ENCODE measurements around the gene PNPLA2.

The PNPLA2 gene

DNA sequence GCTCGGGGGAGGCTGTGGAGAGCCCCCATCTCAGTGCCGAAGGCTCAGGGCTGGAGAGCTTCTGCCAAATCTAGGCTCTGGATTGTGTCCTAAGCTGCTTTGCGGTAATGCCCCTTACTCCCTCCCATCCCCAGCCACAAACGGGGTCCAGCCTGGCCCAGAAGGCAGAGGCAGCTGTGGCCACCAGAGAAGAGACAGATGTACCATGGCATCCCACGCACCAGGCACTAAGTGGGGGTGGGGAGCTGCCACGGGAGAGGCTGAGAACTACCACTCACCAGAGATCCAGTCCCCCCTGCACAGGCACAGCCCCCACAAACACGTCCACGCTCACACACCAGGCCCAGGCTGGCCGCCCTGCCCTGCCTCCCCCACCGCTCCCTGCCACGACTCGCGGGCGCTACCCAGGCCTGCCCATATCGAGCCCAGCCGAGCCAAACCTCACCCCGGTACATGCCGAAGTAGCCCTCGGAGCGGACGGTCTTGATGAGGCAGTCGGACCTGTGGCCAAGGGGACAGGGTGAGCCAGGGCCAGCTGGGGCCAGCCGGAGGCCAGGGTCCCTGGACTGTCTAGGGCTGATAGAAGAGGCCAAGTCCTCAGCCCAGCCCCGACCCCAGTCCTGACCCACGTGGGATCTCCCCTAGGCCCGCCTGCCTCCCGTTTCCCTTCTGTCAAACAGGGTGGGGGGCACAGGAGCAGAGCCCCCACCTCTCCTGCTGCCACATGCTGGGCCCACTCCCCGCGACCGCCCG, 24.5 kb upstream of the PNPLA2 start:
- H3K36me3 ChIP-seq (ENCODE audit: control insufficient read depth, insufficient read depth, low read length), result peaks cover 7% of the 10 kb centered on the region; the same call in 1 of the 2 replicates
- no peaks in the 10 kb centered on the region for H3K9me3 ChIP-seq (ENCODE audit: control insufficient read depth, insufficient read depth, low read length)
- no peak overlapping the region for H3K4me3 ChIP-seq (ENCODE audit: low read length)
- no peak for DNase-seq (ENCODE audit: low read depth, low spot score)
- WGBS (ENCODE audit: insufficient coverage, insufficient read length), result no CpG with 5 or more reads among the region's 31 CpGs
- H3K4me1 ChIP-seq (ENCODE audit: control insufficient read depth, insufficient read depth, low read length), result peaks cover 9% of the 10 kb centered on the region
- H3K27ac ChIP-seq (ENCODE audit: low read length), result no peak overlapping the region
- no peaks in the 10 kb centered on the region for H3K27me3 ChIP-seq (ENCODE audit: control insufficient read depth, insufficient read depth, low read length)

DNA sequence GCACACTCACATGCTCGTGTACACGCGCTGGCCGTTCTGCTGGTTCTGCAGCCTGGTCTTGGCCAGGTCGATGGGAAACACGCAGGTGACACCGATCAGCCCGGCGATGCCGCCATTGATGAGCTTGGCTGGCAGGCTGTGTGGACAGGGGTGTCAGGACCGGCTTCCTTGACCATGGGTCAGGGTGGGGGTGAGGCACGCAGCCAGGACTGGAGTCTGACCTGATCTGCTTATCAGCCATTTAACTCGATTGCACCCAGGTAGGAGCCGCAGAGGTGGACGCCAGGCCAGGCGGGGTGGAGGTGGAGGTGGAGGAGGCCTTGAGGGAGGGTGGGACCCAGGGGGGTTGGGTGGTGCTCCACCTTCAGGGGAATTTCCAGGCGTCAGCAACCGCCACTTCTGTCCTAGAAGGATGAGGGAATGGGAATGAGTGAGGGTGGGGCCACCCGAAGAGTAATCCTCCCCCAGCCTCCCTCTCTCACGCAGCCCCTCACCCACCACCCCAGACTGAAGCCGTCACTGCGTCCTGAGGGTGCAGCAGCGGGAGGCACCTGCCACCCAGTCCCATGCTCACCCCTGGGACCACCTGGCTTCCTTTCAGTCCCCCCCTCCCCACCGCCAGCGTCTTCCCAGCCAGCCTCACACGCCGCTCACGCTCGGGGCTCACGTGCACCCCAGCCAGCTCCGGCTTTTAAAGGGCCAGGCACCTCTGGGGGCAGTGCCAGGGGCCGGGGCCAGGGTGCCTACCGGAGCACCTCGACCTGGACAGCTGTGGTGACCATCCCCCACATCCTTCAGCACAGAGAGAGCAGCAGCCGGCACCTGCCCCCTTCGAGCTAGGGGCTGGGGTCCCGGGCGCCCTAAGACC, 23.7 kb upstream of the PNPLA2 start:
- WGBS (ENCODE audit: insufficient coverage, insufficient read length), result no CpG with 5 or more reads among the region's 38 CpGs
- Histone ChIP-seq H3K9me3 (ENCODE audit: control insufficient read depth, insufficient read depth, low read length) (no peaks in the 10 kb centered on the region), H3K4me3 (ENCODE audit: low read length) (no peak overlapping the region), H3K4me1 (ENCODE audit: control insufficient read depth, insufficient read depth, low read length) (peaks cover 9% of the 10 kb centered on the region), H3K36me3 (ENCODE audit: control insufficient read depth, insufficient read depth, low read length) (peaks cover 10% of the 10 kb centered on the region; the same call in 1 of the 2 replicates), H3K27ac (ENCODE audit: low read length) (no peak overlapping the region), H3K27me3 (ENCODE audit: control insufficient read depth, insufficient read depth, low read length) (no peaks in the 10 kb centered on the region)
- no peak for DNase-seq (ENCODE audit: low read depth, low spot score)

DNA sequence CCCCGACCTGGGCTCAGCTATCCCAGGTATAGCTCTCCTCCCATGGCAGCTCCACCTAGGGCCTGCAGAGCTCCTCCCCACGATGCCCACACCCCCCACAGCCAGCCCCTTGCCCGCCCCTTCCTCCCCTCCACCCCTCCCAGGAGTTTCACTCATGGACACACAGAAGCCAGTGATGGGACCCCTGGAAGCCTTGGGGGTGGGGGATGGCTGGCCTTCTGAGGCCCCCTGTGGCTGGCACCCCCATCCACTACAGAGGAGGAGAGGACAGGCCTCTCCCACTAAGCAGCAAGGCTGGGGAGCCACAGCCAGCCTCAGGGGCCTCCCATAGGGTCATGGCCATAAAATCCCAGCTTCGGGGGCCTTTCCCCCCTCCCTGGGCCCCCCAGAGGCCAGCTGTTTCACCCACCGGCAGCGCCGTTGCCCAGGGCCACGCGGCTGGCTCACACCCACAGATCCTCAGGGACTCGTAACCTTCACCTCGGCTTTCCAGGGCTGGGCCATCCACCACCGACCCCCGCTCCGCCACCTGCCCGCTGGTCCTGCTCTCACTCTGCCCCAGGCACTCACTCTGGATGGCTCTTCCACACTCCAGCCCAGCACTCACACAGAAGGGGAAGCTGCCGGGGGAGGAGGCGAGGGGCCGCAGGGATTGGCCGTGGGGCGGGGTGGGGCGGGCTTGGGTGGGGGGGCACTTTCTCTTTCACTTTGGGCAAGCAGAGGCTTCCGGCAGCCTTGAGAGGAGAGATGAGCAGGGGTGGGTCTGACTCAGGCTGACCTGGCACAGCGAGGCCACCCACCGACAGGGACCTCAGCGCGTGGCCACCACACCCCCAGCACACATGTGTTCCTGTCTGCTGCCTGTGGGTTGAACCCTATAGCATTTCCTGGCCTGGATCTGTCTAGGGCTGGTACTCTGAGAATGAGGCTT, 22.8 kb upstream of the PNPLA2 start:
- DNase-seq (ENCODE audit: low read depth, low spot score), result no peak
- Histone ChIP-seq H3K36me3 (ENCODE audit: control insufficient read depth, insufficient read depth, low read length) (peaks cover 18% of the 10 kb centered on the region), H3K9me3 (ENCODE audit: control insufficient read depth, insufficient read depth, low read length) (no peaks in the 10 kb centered on the region), H3K4me1 (ENCODE audit: control insufficient read depth, insufficient read depth, low read length) (peaks cover 7% of the 10 kb centered on the region), H3K4me3 (ENCODE audit: low read length) (no peak overlapping the region), H3K27me3 (ENCODE audit: control insufficient read depth, insufficient read depth, low read length) (no peaks in the 10 kb centered on the region), H3K27ac (ENCODE audit: low read length) (no peak overlapping the region)
- no CpG with 5 or more reads among the region's 26 CpGs for WGBS (ENCODE audit: insufficient coverage, insufficient read length)

DNA sequence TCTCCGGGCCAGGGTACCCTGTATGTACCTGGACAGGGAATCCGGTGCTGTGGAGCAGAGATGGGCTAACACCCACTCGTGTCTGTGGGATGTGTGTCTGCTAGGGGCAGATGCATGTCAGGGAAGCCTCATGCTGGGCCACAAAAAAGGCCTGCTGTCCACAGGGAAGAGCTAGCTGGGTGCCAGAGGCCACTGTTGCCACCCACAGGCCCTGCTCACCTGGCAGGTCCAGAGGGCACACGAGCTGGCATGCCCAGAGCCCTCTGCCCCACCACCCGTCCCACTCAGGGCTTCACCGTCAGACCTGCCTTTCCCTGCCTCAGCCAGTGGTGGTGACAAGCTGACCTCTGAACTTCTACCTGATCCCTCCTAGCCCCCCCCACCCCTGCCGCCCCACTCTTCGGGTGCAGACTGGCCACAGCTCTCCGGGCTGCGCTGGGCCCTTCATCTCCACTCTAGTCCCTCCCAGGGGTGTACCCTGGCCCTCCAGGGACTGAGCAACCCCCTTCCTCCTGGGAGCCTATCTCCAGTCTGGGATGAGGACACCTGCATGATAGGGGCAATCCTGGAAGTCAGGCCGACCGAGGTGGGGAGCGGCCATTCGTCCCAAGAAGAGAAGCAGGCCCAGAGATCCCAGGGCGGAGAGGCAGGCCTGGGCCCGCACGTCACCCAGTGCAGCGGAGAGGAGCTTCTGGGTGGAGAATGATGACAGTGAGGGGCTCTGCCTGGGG, 22.0 kb upstream of the PNPLA2 start:
- H3K4me3 ChIP-seq (ENCODE audit: low read length), result peak overlapping the region; percentile 60; the same call in 1 of the 2 replicates
- no peaks in the 10 kb centered on the region for H3K9me3 ChIP-seq (ENCODE audit: control insufficient read depth, insufficient read depth, low read length)
- H3K4me1 ChIP-seq (ENCODE audit: control insufficient read depth, insufficient read depth, low read length), result peaks cover 7% of the 10 kb centered on the region
- H3K27me3 ChIP-seq (ENCODE audit: control insufficient read depth, insufficient read depth, low read length), result no peaks in the 10 kb centered on the region
- no peak for DNase-seq (ENCODE audit: low read depth, low spot score)
- WGBS (ENCODE audit: insufficient coverage, insufficient read length), result no CpG with 5 or more reads among the region's 18 CpGs
- peaks cover 19% of the 10 kb centered on the region for H3K36me3 ChIP-seq (ENCODE audit: control insufficient read depth, insufficient read depth, low read length)
- H3K27ac ChIP-seq (ENCODE audit: low read length), result no peak overlapping the region

DNA sequence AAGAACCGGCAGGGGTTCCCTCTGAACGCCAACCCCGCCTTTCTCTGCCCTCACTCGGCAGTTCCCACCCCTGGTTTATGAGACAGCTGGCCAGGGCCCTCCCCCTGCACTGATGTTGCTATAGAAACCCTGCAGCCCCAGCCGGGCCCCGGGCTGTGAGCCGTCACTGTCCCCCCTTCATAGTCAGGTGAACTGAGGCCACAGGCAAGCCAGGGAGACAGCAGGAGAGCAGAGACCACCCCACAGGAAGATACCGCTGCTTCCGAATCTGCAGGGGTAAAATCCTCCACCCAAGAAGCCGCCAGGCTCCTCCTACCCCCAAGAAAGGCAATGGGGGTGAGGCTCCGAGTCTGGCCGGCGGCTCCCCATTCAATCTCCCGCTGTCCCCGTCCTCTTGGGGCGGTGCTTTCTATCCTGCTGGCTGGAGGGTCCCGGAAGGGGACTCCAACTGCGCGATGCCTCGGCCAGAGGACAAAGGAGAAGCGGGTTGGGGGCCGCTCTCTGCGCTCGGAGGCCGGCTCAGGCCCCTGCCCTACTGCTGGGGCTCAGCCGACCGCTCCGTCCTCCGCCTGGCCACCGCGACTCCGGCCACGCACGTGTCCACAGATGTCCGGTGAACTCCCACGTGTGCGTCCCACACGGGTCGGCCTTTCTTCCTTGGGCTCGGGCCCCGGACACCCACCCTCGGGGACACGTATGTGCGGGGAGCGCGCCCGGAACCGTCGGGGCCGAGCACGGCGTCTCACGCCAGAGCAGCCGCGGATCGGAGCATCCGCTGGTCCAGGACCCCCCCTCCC, 21.2 kb upstream of the PNPLA2 start:
- no peaks in the 10 kb centered on the region for H3K9me3 ChIP-seq (ENCODE audit: control insufficient read depth, insufficient read depth, low read length)
- DNase-seq (ENCODE audit: low read depth, low spot score), result no peak

DNA sequence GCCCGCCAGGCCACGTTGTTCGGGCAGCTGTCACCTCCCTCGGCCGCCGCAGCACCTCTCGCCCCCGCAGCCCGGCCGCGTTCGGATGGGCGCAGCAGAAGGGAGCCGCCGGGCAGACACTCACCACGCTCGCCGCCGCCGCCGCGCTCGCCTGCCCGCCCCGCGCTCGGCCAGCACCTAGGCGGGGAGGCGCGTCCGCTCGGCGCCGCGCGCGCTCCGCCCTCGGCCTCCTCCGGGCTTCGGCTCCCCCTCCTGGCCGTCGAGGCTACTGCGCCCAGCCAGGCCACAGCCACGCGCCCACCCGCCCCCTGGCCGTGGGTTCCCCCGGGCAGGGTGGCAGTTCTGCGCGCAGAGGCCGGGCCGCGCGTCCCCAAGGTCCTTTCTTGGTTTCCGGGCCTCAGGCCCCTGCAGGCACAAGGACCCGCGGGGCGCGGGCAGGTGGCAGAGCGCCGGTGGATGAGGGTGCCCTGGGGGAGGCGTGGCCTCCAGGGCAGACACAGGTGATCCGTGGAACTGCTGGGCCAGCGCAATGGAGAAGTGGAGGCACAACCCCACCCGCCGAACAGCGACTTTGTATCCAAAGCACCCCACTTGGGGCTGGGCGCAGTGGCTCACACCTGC, 20.5 kb upstream of the PNPLA2 start, which contains the start of gene SLC25A22:
Gene SLC25A22 (minus strand): TSS at position 189 of the 621 bp plus-strand sequence. CDS start 3,275 bp downstream, outside the sequence.
- H3K27ac ChIP-seq (ENCODE audit: low read length), result no peak within 1 kb of the TSS
- DNase-seq (ENCODE audit: low read depth, low spot score), result no peak

More for the DNA sequence above, 21.2 kb upstream of the PNPLA2 start:
- H3K27ac ChIP-seq (ENCODE audit: low read length), result no peak overlapping the region
- H3K4me3 ChIP-seq (ENCODE audit: low read length), result peak overlapping the region; percentile 60
- H3K4me1 ChIP-seq (ENCODE audit: control insufficient read depth, insufficient read depth, low read length), result peaks cover 7% of the 10 kb centered on the region
- H3K27me3 ChIP-seq (ENCODE audit: control insufficient read depth, insufficient read depth, low read length), result no peaks in the 10 kb centered on the region
- WGBS (ENCODE audit: insufficient coverage, insufficient read length), result no CpG with 5 or more reads among the region's 57 CpGs
- H3K36me3 ChIP-seq (ENCODE audit: control insufficient read depth, insufficient read depth, low read length), result peaks cover 24% of the 10 kb centered on the region

DNA sequence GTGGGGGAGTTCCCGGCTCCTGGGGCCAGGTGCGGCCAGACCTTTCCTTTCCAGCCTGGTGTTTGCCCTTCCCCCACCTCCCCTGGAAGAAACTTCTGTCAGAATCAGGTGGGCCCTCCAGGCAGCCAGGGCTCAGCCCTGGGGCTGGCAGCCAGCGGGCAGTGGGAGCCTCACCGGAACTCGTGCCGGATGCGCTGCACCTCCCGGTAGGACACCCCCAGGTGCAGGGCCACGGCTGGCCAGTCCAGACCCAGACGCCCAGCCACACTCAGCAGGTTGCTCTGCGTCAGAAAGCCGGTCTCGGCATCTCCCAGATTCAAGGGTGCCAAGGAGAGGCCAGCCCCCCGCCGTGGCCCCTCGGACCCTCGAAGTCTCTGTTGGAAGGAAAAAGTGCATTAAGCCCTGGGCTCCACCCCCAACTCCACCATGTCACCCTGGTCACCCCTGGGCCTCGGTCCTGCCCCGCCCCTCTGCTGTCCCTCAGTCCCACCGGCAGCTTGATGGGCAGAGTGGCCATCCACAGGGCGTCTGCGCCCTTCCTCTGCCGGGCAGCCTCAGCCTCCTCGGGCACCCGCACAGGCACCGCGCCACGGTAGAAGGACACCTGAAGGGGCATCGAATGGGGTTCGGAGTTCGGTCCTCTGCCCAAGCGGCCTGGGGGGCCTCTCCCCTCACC, 18.9 kb upstream of the PNPLA2 start:
- Histone ChIP-seq H3K4me1 (ENCODE audit: control insufficient read depth, insufficient read depth, low read length) (peaks cover 11% of the 10 kb centered on the region), H3K27ac (ENCODE audit: low read length) (no peak overlapping the region), H3K27me3 (ENCODE audit: control insufficient read depth, insufficient read depth, low read length) (no peaks in the 10 kb centered on the region), H3K4me3 (ENCODE audit: low read length) (no peak overlapping the region), H3K36me3 (ENCODE audit: control insufficient read depth, insufficient read depth, low read length) (peaks cover 26% of the 10 kb centered on the region), H3K9me3 (ENCODE audit: control insufficient read depth, insufficient read depth, low read length) (no peaks in the 10 kb centered on the region)
- no CpG with 5 or more reads among the region's 32 CpGs for whole genome bisulfite sequencing (ENCODE audit: insufficient coverage, insufficient read length)
- no peak for DNase-seq (ENCODE audit: low read depth, low spot score)

More for the DNA sequence above, 20.5 kb upstream of the PNPLA2 start, which contains the start of gene SLC25A22:
- Histone ChIP-seq H3K4me3 (ENCODE audit: low read length) (peak within 1 kb of the TSS; percentile 60), H3K36me3 (ENCODE audit: control insufficient read depth, insufficient read depth, low read length) (peaks cover 29% of the 10 kb centered on the region), H3K9me3 (ENCODE audit: control insufficient read depth, insufficient read depth, low read length) (no peaks in the 10 kb centered on the region), H3K4me1 (ENCODE audit: control insufficient read depth, insufficient read depth, low read length) (peaks cover 7% of the 10 kb centered on the region), H3K27me3 (ENCODE audit: control insufficient read depth, insufficient read depth, low read length) (no peaks in the 10 kb centered on the region)
- WGBS (ENCODE audit: insufficient coverage, insufficient read length), result no CpG with 5 or more reads among the region's 69 CpGs

DNA sequence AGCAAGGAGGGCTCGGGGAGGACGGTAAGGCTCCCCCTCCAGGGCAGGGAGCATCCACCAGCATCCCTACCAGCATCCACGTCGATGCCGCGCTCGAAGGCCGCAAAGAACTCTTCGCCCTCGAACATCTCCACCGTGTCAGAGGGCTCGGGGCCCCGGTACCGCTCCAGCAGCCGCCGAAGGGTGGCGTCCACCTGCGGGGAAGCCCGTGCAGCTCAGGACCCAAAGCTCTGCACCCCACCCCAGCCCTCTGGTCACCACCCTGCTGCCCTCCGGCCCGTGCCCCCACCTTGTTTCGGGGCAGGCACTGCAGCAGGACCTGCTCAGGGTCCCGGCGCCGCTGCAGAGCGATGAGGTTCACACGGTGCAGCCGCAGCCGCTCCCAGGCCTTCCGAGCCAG, 18.2 kb upstream of the PNPLA2 start:
- no peaks in the 10 kb centered on the region for H3K27me3 ChIP-seq (ENCODE audit: control insufficient read depth, insufficient read depth, low read length)
- DNase-seq (ENCODE audit: low read depth, low spot score), result no peak
- no peaks in the 10 kb centered on the region for H3K9me3 ChIP-seq (ENCODE audit: control insufficient read depth, insufficient read depth, low read length)
- WGBS (ENCODE audit: insufficient coverage, insufficient read length), result no CpG with 5 or more reads among the region's 30 CpGs
- H3K4me3 ChIP-seq (ENCODE audit: low read length), result no peak overlapping the region
- peaks cover 11% of the 10 kb centered on the region for H3K4me1 ChIP-seq (ENCODE audit: control insufficient read depth, insufficient read depth, low read length)
- no peak overlapping the region for H3K27ac ChIP-seq (ENCODE audit: low read length)
- H3K36me3 ChIP-seq (ENCODE audit: control insufficient read depth, insufficient read depth, low read length), result peaks cover 26% of the 10 kb centered on the region

Data from iPS DF 6.9 (cell line).